ENCODE data around the gene ABCG1.

ABCG1 gene

GRCh38 chr21:42338729-42339715 lies 120.1 kb downstream of the ABCG1 start:
- no peak for DNase-seq (ENCODE audit: low read depth, low spot score)
- no peak overlapping the region for H3K27ac ChIP-seq

DNA sequence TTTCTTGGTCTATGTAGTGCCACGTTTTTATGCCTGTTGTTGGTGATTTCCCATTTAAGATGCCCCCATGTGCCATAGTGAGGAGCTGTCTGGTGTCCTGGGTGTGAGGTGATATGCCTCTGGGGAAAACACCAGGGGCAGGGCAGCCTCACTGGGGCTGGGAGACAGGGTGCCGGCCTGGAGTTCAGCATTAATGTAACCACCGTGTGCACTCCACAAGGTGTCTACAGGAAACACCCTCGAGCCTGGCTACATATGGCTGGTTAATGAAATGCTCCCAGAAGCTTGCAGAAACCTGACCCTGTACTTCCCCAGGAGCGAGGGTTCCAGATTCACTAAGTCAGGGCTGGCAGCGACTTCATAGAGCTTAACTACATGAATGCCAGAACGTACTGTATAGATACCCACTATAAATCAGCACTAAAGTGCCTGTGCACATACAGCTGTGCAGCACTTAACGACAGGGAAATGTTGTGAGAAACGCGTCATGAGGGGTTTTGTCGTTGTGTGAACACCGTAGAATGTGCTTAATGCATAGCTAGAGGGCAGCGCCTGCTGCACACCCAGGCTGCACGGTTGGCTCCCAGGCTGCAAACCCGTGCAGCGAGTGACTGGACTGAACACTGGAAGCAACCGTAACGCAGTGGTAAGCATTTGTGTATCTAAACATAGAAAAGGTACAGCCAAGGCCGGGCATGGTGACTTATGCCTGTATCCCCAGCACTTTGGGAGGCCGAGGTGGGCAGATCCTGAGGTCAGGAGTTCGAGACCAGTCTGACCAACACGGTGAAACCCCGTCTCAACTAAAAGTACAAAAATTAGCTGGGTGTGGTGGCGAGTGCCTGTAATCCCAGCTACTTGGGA lies 121.5 kb downstream of the ABCG1 start:
- H3K27ac ChIP-seq: no peak overlapping the region
- DNase-seq (ENCODE audit: low read depth, low spot score): no peak

GRCh38 chr21:42341776-42342542 lies 123.0 kb downstream of the ABCG1 start:
- no peak overlapping the region for H3K27ac ChIP-seq
- DNase-seq (ENCODE audit: low read depth, low spot score): no peak

DNA sequence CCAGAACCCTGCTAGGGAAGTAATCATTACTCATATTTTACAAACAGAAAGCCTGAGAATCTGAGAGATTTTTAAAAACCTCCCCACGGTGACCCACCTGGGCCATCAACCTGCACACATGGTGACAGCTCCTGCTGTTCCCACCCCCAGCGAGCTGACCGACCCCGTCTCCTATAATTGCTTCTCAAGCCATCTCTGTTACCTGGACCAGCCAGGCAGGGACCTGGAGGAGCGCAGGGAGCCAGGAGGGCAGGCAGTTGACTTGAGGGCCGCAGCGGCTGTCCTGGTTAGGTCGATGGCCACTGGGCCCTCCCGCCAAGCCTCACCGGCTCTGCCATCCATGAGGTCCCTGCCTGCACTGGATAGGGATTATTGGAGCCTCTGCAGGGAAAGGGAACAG lies 124.2 kb downstream of the ABCG1 start:
- no peak for DNase-seq (ENCODE audit: low read depth, low spot score)
- H3K27ac ChIP-seq: no peak overlapping the region

DNA sequence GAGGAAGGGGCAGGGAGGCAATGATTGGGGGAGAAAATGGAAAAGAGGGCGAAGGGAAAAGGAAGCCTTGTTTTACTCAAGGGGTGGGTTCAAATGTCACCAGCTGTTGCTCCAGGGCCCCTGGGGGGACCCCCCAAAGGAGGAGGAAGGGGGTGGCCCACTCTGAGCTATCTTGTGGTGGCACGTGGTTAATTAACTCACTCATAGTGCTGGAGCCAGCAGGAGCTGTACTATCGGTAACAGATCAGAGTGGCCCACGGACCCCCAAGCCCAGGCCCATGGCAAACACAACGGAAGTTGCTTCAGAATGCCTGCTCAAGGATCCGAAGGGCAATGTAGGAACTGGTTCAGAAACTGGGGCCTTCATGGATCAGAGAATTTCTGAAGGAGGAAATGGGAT lies 124.6 kb downstream of the ABCG1 start:
- no peak overlapping the region for H3K27ac ChIP-seq
- DNase-seq (ENCODE audit: low read depth, low spot score): no peak

DNA sequence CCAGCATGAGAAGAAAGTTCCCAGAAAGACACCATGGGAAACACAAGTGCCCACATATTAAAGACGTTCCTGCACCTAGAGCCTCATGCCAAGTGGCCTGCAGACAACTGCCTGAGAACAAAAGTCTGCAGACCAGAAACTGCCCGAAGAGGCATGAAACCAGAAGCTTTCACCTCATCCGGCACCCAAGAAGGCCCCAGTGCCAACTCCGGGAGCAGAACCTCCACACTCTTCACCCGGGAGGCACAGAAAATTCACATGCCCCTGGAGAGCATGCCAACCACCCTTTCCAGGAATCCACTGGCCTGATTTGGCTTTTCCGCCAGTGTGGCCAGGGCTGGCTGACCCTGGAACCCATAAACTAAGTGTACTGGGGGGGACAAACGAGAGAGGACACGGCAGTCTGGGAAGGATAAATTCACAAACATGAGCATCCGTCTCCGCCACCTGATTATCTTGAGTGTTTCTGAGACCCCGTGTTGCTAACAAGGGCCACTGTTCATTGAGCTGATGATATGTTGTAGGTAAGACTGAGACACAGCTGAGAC lies 125.1 kb downstream of the ABCG1 start:
- no peak for DNase-seq (ENCODE audit: low read depth, low spot score)
- H3K27ac ChIP-seq: no peak overlapping the region

DNA sequence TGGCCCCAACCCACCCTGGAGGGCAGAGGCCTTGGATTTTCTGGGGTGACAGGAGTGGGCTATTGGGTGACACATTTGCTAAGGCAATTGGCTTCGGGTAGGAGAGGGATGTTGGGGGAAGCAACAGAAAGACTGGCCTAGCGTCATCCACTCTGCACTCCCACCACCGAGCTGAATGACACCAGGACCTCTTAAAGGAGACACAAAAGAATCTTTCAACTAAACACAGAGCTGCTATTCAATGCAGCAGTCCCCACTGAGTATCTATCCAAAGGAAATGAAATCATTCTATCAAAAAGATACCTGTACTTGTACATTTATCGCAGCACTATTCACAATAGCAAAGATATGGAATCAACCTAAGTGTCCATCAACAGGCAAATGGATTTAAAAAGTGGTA lies 125.7 kb downstream of the ABCG1 start:
- no peak overlapping the region for H3K27ac ChIP-seq
- DNase-seq (ENCODE audit: low read depth, low spot score): no peak

DNA sequence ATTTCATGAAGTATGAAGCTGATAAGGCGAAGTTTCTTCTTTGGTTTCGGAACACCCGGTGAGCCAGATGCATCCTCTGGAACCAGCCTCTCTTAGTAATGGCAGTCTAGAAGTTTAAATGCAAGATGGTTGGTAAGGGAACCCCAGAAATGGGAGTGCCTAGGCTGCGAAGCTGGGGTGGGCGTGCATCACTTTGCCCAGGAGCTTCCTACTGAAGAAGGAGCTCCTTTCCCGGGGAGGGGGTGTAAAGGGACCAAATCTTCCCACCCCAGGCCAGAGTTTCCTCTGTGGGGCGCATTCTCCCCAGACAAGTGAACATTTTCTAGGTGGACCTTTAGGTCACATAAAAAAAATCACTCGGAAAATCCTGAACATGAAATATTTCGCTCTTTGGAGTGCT lies 127.5 kb downstream of the ABCG1 start:
- DNase-seq (ENCODE audit: low read depth, low spot score): no peak
- no peak overlapping the region for H3K27ac ChIP-seq
